CD4-positive, alpha-beta T cell (primary cell): ENCODE results near the gene GLB1L2. TPM values are rescaled to one million over a fixed set of nuclear protein-coding genes. Genes with fewer than 3 reads are reported as not detected.

Experiments
- ATAC-seq: fragments of 200-7000 bp; cut with Tn5 transposase; one replicate; pipeline ENCODE4 v1.10.0; 2022; ENCODE audit warnings: mild to moderate bottlenecking; ENCODE audit not compliant: poor library complexity
- CTCF ChIA-PET: fragments of 350-600 bp; sonication (Branson Sonifier 250); formaldehyde crosslinking; loops from one replicate; lab custom pipeline; 2021; ENCODE audit warnings: antibody characterized with exemption, inconsistent platforms; lab: Charles Lee
- POLR2A ChIA-PET: fragments of 350-600 bp; sonication (Branson Sonifier 250); formaldehyde crosslinking; loops from one replicate; lab custom pipeline; 2021; ENCODE audit warnings: antibody characterized with exemption, inconsistent platforms; lab: Charles Lee
- DNase-seq, 14 experiments: peaks; one replicate each; pipeline ENCODE4 v3.0.0-alpha.2; 2013 to 2020; ENCODE audit warnings: mixed read lengths in 2 of 14
- H3K27ac ChIP-seq, 2 donors: one replicate each; pipeline versions ENCODE4 v1.5.1 to v1.7.0; 2013; ENCODE audit warnings: low read length in 2 of 2, low read depth in 1 of 2, mild to moderate bottlenecking in 1 of 2
- H3K27me3 ChIP-seq, 2 experiments: 1 replicate in 1 of 2; 2 replicates in 1 of 2; pipeline versions ENCODE4 v1.6.1 to v1.7.0; 2013; ENCODE audit warnings: low read length in 2 of 2, control low read depth in 1 of 2, mild to moderate bottlenecking in 1 of 2, moderate library complexity in 1 of 2; ENCODE audit not compliant: insufficient read depth in 2 of 2, control insufficient read depth in 1 of 2
- H3K36me3 ChIP-seq: one replicate; pipeline ENCODE4 v1.6.1; 2013; ENCODE audit warnings: low read length, control low read depth; ENCODE audit not compliant: insufficient read depth
- H3K4me1 ChIP-seq: one replicate; pipeline ENCODE4 v1.6.1; 2013; ENCODE audit warnings: low read length, control low read depth; ENCODE audit not compliant: insufficient read depth
- H3K4me3 ChIP-seq: one replicate; pipeline ENCODE4 v1.5.1; 2013; ENCODE audit warnings: mild to moderate bottlenecking, low read length, moderate library complexity
- H3K9me3 ChIP-seq, 2 experiments: 1 replicate in 1 of 2; 2 replicates in 1 of 2; pipeline versions ENCODE4 v1.6.1 to v1.7.0; 2013; ENCODE audit warnings: low read length in 2 of 2, mild to moderate bottlenecking in 2 of 2, control low read depth in 1 of 2, moderate library complexity in 1 of 2; ENCODE audit not compliant: control insufficient read depth in 1 of 2, insufficient read depth in 1 of 2
- H3K27ac Mint-ChIP-seq: one replicate; pipeline ENCODE4 v1.8.0; 2020; ENCODE audit warnings: mixed read lengths
- H3K27me3 Mint-ChIP-seq: one replicate; pipeline ENCODE4 v1.8.0; 2021; ENCODE audit warnings: mixed read lengths
- H3K36me3 Mint-ChIP-seq: one replicate; pipeline ENCODE4 v1.8.0; 2021; ENCODE audit warnings: low read depth, mixed read lengths
- H3K4me1 Mint-ChIP-seq: one replicate; pipeline ENCODE4 v1.8.0; 2021; ENCODE audit warnings: low read depth, mixed read lengths
- H3K4me3 Mint-ChIP-seq: one replicate; pipeline ENCODE4 v1.8.0; 2020; ENCODE audit warnings: mild to moderate bottlenecking, mixed read lengths
- H3K9me3 Mint-ChIP-seq: one replicate; pipeline ENCODE4 v1.8.0; 2020; ENCODE audit warnings: mixed read lengths
- CTCF ChIP-seq: fragments of 200-600 bp; IDR thresholded peaks from one replicate; pipeline ENCODE4 v1.8.0; 2022; ENCODE audit warnings: antibody characterized with exemption, mild to moderate bottlenecking
- intact Hi-C, 2 experiments: fragments of 100-400 bp; cut with DNase I in 1 of 2; cut with micrococcal nuclease in 1 of 2; formaldehyde crosslinking; loops; one replicate each; pipeline versions ENCODE4 v1.15.1 to v1.9.0; 2023 to 2025; cut with DNase I, micrococcal nuclease
- total RNA-seq, 174 experiments: library from RNA in 2 of 174; stranded (reverse) in 2 of 174; gene quantifications; one replicate each; pipeline ENCODE4 v1.2.3 and lab custom pipeline; 2021 to 2026

GLB1L2 gene
- total RNA-seq, 2 experiments from 2014 or later: 0.59 to 0.63 TPM

- H3K4me3 ChIP-seq: no peak overlapping the region
- Mint-ChIP-seq H3K4me1 (no peaks in the 10 kb centered on the region), H3K9me3 (no peaks in the 10 kb centered on the region), H3K27ac (no peak overlapping the region), H3K4me3 (no peak overlapping the region), H3K36me3 (no peaks in the 10 kb centered on the region), H3K27me3 (no peaks in the 10 kb centered on the region)
- no peaks in the 10 kb centered on the region for H3K9me3 ChIP-seq
- DNase-seq (no peak), ATAC-seq (no peak)
- H3K36me3 ChIP-seq: no peaks in the 10 kb centered on the region
- H3K27me3 ChIP-seq: no peaks in the 10 kb centered on the region
- no peaks in the 10 kb centered on the region for H3K4me1 ChIP-seq
- ChIA-PET POLR2A (no interaction called here), CTCF (no interaction called here)
- intact Hi-C loops: no loop called here
- no peak overlapping the region for H3K27ac ChIP-seq
- TF ChIP-seq CTCF: no peak
Measured at GRCh38 chr11:134293119-134294113, 38.4 kb upstream of the GLB1L2 start.

- H3K4me3 ChIP-seq: no peak overlapping the region
- no peak overlapping the region for H3K27ac ChIP-seq
- Mint-ChIP-seq H3K4me1 (no peaks in the 10 kb centered on the region), H3K36me3 (no peaks in the 10 kb centered on the region), H3K9me3 (no peaks in the 10 kb centered on the region), H3K27me3 (no peaks in the 10 kb centered on the region), H3K4me3 (no peak overlapping the region), H3K27ac (no peak overlapping the region)
- H3K27me3 ChIP-seq: no peaks in the 10 kb centered on the region
- no peaks in the 10 kb centered on the region for H3K9me3 ChIP-seq
- no peak for TF ChIP-seq CTCF
- intact Hi-C loops: no loop called here
- ChIA-PET CTCF (no interaction called here), POLR2A (no interaction called here)
- no peaks in the 10 kb centered on the region for H3K4me1 ChIP-seq
- DNase-seq (no peak), ATAC-seq (no peak)
- H3K36me3 ChIP-seq: no peaks in the 10 kb centered on the region
Measured at GRCh38 chr11:134294664-134295063, 37.1 kb upstream of the GLB1L2 start.

- TF ChIP-seq CTCF: no peak
- Mint-ChIP-seq H3K27ac (no peak overlapping the region), H3K9me3 (peaks cover 3% of the 10 kb centered on the region), H3K4me1 (no peaks in the 10 kb centered on the region), H3K4me3 (no peak overlapping the region), H3K36me3 (peaks cover 5% of the 10 kb centered on the region), H3K27me3 (peaks cover 4% of the 10 kb centered on the region)
- H3K27ac ChIP-seq: no peak overlapping the region
- ChIA-PET CTCF (no interaction called here), POLR2A (no interaction called here)
- no peaks in the 10 kb centered on the region for H3K36me3 ChIP-seq
- ATAC-seq: no peak
- no peak overlapping the region for H3K4me3 ChIP-seq
- intact Hi-C loops: no loop called here
- no peak for DNase-seq
- no peaks in the 10 kb centered on the region for H3K27me3 ChIP-seq
- no peaks in the 10 kb centered on the region for H3K4me1 ChIP-seq
- peaks cover 3 to 8% of the 10 kb centered on the region in 2 experiments for H3K9me3 ChIP-seq
Measured at GRCh38 chr11:134312223-134312622, 19.6 kb upstream of the GLB1L2 start.
